ENCODE results near the gene PTPRN2. TPM values are rescaled to one million over a fixed set of nuclear protein-coding genes. Genes with fewer than 3 reads are reported as not detected.
"Not testable (repeated sequence)": the region's sequence is repeated elsewhere in the genome, so short reads cannot be mapped to it uniquely, and the experiment has no call there.

PTPRN2 gene
- polyA plus RNA-seq, 2 donors: 0.37 to 0.40 TPM

GRCh38 chr7:158524286-158524685 is 63.3 kb downstream of the PTPRN2 start:
- H3K36me3 ChIP-seq (ENCODE audit: control insufficient read depth in 2 of 2, insufficient read depth in 2 of 2, low read length in 1 of 2); H3K27me3 ChIP-seq (ENCODE audit: control insufficient read depth in 1 of 2, insufficient read depth in 2 of 2, low read length in 2 of 2); H3K9me3 ChIP-seq (ENCODE audit: control insufficient read depth in 2 of 2, insufficient read depth in 1 of 2, low read depth in 1 of 2, low read length in 1 of 2); H3K27ac ChIP-seq (ENCODE audit: low read depth in 2 of 2, low read length in 1 of 2); H3K4me1 ChIP-seq (ENCODE audit: control insufficient read depth in 2 of 2, insufficient read depth in 2 of 2, low read length in 1 of 2); H3K4me3 ChIP-seq (ENCODE audit: low read depth in 1 of 2, low read length in 2 of 2): not testable (repeated sequence)
- 60 to 69% methylated on average over 12 to 14 of the region's 14 CpGs for WGBS, 2 donors

- H3K4me1 ChIP-seq (ENCODE audit: control insufficient read depth in 2 of 2, insufficient read depth in 2 of 2, low read length in 1 of 2); H3K36me3 ChIP-seq (ENCODE audit: control insufficient read depth in 2 of 2, insufficient read depth in 2 of 2, low read length in 1 of 2); H3K27me3 ChIP-seq (ENCODE audit: control insufficient read depth in 1 of 2, insufficient read depth in 2 of 2, low read length in 2 of 2); H3K4me3 ChIP-seq (ENCODE audit: low read depth in 1 of 2, low read length in 2 of 2); H3K27ac ChIP-seq (ENCODE audit: low read depth in 2 of 2, low read length in 1 of 2); H3K9me3 ChIP-seq (ENCODE audit: control insufficient read depth in 2 of 2, insufficient read depth in 1 of 2, low read depth in 1 of 2, low read length in 1 of 2): not testable (repeated sequence)
- WGBS, 2 donors: 71 to 82% methylated on average over 5 to 8 of the region's 11 CpGs
Observed at GRCh38 chr7:158523877-158524276, 63.7 kb downstream of the PTPRN2 start.

GRCh38 chr7:158523165-158523856 is 64.3 kb downstream of the PTPRN2 start:
- H3K27me3 ChIP-seq (ENCODE audit: control insufficient read depth in 1 of 2, insufficient read depth in 2 of 2, low read length in 2 of 2); H3K9me3 ChIP-seq (ENCODE audit: control insufficient read depth in 2 of 2, insufficient read depth in 1 of 2, low read depth in 1 of 2, low read length in 1 of 2); H3K36me3 ChIP-seq (ENCODE audit: control insufficient read depth in 2 of 2, insufficient read depth in 2 of 2, low read length in 1 of 2); H3K4me1 ChIP-seq (ENCODE audit: control insufficient read depth in 2 of 2, insufficient read depth in 2 of 2, low read length in 1 of 2); H3K4me3 ChIP-seq (ENCODE audit: low read depth in 1 of 2, low read length in 2 of 2); H3K27ac ChIP-seq (ENCODE audit: low read depth in 2 of 2, low read length in 1 of 2): not testable (repeated sequence)
- WGBS, 2 donors: 91 to 93% methylated on average over 25 to 26 of the region's 26 CpGs

GRCh38 chr7:158521795-158522194 is 65.8 kb downstream of the PTPRN2 start:
- not testable (repeated sequence) for H3K27ac ChIP-seq (ENCODE audit: low read depth in 2 of 2, low read length in 1 of 2); H3K9me3 ChIP-seq (ENCODE audit: control insufficient read depth in 2 of 2, insufficient read depth in 1 of 2, low read depth in 1 of 2, low read length in 1 of 2); H3K4me1 ChIP-seq (ENCODE audit: control insufficient read depth in 2 of 2, insufficient read depth in 2 of 2, low read length in 1 of 2); H3K4me3 ChIP-seq (ENCODE audit: low read depth in 1 of 2, low read length in 2 of 2); H3K27me3 ChIP-seq (ENCODE audit: control insufficient read depth in 1 of 2, insufficient read depth in 2 of 2, low read length in 2 of 2); H3K36me3 ChIP-seq (ENCODE audit: control insufficient read depth in 2 of 2, insufficient read depth in 2 of 2, low read length in 1 of 2)
- WGBS, 2 donors: 83 to 84% methylated on average over 10 to 17 of the region's 18 CpGs

- no peak overlapping the region for H3K4me3 ChIP-seq (ENCODE audit: low read depth in 1 of 2, low read length in 2 of 2)
- H3K27ac ChIP-seq (ENCODE audit: low read depth in 2 of 2, low read length in 1 of 2): no peak overlapping the region
- H3K4me1 ChIP-seq (ENCODE audit: control insufficient read depth in 2 of 2, insufficient read depth in 2 of 2, low read length in 1 of 2): no peaks in the 10 kb centered on the region
- 85 to 86% methylated on average over 9 of the region's 9 CpGs for WGBS, 2 donors
- H3K9me3 ChIP-seq (ENCODE audit: control insufficient read depth in 2 of 2, insufficient read depth in 1 of 2, low read depth in 1 of 2, low read length in 1 of 2): no peaks in the 10 kb centered on the region
- H3K27me3 ChIP-seq (ENCODE audit: control insufficient read depth in 1 of 2, insufficient read depth in 2 of 2, low read length in 2 of 2): no peaks in the 10 kb centered on the region
- H3K36me3 ChIP-seq (ENCODE audit: control insufficient read depth in 2 of 2, insufficient read depth in 2 of 2, low read length in 1 of 2): no peaks in the 10 kb centered on the region
Observed at GRCh38 chr7:158520825-158521224, 66.8 kb downstream of the PTPRN2 start.

DNA sequence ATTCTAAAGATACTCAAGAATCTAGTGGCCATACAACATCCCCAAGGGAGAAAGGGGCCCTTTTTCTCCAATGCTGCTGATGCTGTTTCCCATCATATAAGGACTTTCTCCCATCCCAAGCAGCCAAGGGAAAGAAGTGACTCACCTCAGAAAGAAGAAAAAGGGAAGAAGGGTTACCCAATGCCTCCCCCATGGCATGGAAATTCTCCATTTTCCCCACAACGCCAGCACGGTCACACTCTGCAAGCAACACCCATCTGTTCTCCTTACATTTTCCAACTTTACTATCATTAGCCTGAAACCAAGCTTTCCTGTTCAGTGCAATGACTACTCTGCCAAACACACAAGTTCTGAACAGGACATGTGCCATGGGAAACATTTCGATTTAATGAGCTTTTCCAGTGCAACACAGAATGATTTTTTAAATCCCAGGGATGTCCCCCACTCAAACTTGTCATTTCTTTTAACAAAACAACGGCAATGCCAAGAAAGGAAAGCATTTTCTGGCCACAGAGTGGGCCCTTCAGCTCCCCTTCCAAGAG is 67.9 kb downstream of the PTPRN2 start:
- 69 to 74% methylated on average over 4 of the region's 4 CpGs for WGBS, 2 donors
- no peaks in the 10 kb centered on the region for H3K9me3 ChIP-seq (ENCODE audit: control insufficient read depth in 2 of 2, insufficient read depth in 1 of 2, low read depth in 1 of 2, low read length in 1 of 2)
- H3K36me3 ChIP-seq (ENCODE audit: control insufficient read depth in 2 of 2, insufficient read depth in 2 of 2, low read length in 1 of 2): no peaks in the 10 kb centered on the region

GRCh38 chr7:158518980-158519632 is 68.5 kb downstream of the PTPRN2 start:
- H3K36me3 ChIP-seq (ENCODE audit: control insufficient read depth in 2 of 2, insufficient read depth in 2 of 2, low read length in 1 of 2): no peaks in the 10 kb centered on the region
- 76 to 77% methylated on average over 7 of the region's 7 CpGs for WGBS, 2 donors
- H3K27me3 ChIP-seq (ENCODE audit: control insufficient read depth in 1 of 2, insufficient read depth in 2 of 2, low read length in 2 of 2): no peaks in the 10 kb centered on the region
- H3K4me1 ChIP-seq (ENCODE audit: control insufficient read depth in 2 of 2, insufficient read depth in 2 of 2, low read length in 1 of 2): no peaks in the 10 kb centered on the region
- H3K9me3 ChIP-seq (ENCODE audit: control insufficient read depth in 2 of 2, insufficient read depth in 1 of 2, low read depth in 1 of 2, low read length in 1 of 2): no peaks in the 10 kb centered on the region
- no peak overlapping the region for H3K4me3 ChIP-seq (ENCODE audit: low read depth in 1 of 2, low read length in 2 of 2)
- H3K27ac ChIP-seq (ENCODE audit: low read depth in 2 of 2, low read length in 1 of 2): no peak overlapping the region

More for the DNA sequence above, 67.9 kb downstream of the PTPRN2 start:
- H3K4me3 ChIP-seq (ENCODE audit: low read depth in 1 of 2, low read length in 2 of 2): no peak overlapping the region
- no peaks in the 10 kb centered on the region for H3K4me1 ChIP-seq (ENCODE audit: control insufficient read depth in 2 of 2, insufficient read depth in 2 of 2, low read length in 1 of 2)
- H3K27me3 ChIP-seq (ENCODE audit: control insufficient read depth in 1 of 2, insufficient read depth in 2 of 2, low read length in 2 of 2): no peaks in the 10 kb centered on the region
- H3K27ac ChIP-seq (ENCODE audit: low read depth in 2 of 2, low read length in 1 of 2): no peak overlapping the region

GRCh38 chr7:158517571-158517970 is 70.1 kb downstream of the PTPRN2 start:
- WGBS, 2 donors: 89 to 98% methylated on average over 4 of the region's 4 CpGs
- no peaks in the 10 kb centered on the region for H3K36me3 ChIP-seq (ENCODE audit: control insufficient read depth in 2 of 2, insufficient read depth in 2 of 2, low read length in 1 of 2)
- no peak overlapping the region for H3K27ac ChIP-seq (ENCODE audit: low read depth in 2 of 2, low read length in 1 of 2)
- H3K9me3 ChIP-seq (ENCODE audit: control insufficient read depth in 2 of 2, insufficient read depth in 1 of 2, low read depth in 1 of 2, low read length in 1 of 2): peaks cover 0 to 2% of the 10 kb centered on the region in 2 donors
- H3K27me3 ChIP-seq (ENCODE audit: control insufficient read depth in 1 of 2, insufficient read depth in 2 of 2, low read length in 2 of 2): no peaks in the 10 kb centered on the region
- H3K4me3 ChIP-seq (ENCODE audit: low read depth in 1 of 2, low read length in 2 of 2): no peak overlapping the region
- no peaks in the 10 kb centered on the region for H3K4me1 ChIP-seq (ENCODE audit: control insufficient read depth in 2 of 2, insufficient read depth in 2 of 2, low read length in 1 of 2)

- WGBS, 2 donors: 81 to 85% methylated on average over 6 to 11 of the region's 11 CpGs
- Histone ChIP-seq H3K4me1 (ENCODE audit: control insufficient read depth in 2 of 2, insufficient read depth in 2 of 2, low read length in 1 of 2) (no peaks in the 10 kb centered on the region), H3K9me3 (ENCODE audit: control insufficient read depth in 2 of 2, insufficient read depth in 1 of 2, low read depth in 1 of 2, low read length in 1 of 2) (peaks cover 2 to 7% of the 10 kb centered on the region in 2 donors), H3K36me3 (ENCODE audit: control insufficient read depth in 2 of 2, insufficient read depth in 2 of 2, low read length in 1 of 2) (no peaks in the 10 kb centered on the region), H3K4me3 (ENCODE audit: low read depth in 1 of 2, low read length in 2 of 2) (no peak overlapping the region), H3K27me3 (ENCODE audit: control insufficient read depth in 1 of 2, insufficient read depth in 2 of 2, low read length in 2 of 2) (no peaks in the 10 kb centered on the region), H3K27ac (ENCODE audit: low read depth in 2 of 2, low read length in 1 of 2) (no peak overlapping the region)
Observed at GRCh38 chr7:158517072-158517471, 70.6 kb downstream of the PTPRN2 start.

- no peaks in the 10 kb centered on the region for H3K36me3 ChIP-seq (ENCODE audit: control insufficient read depth in 2 of 2, insufficient read depth in 2 of 2, low read length in 1 of 2)
- no peaks in the 10 kb centered on the region for H3K27me3 ChIP-seq (ENCODE audit: control insufficient read depth in 1 of 2, insufficient read depth in 2 of 2, low read length in 2 of 2)
- WGBS, 2 donors: 87 to 90% methylated on average over 2 of the region's 2 CpGs
- no peak overlapping the region for H3K4me3 ChIP-seq (ENCODE audit: low read depth in 1 of 2, low read length in 2 of 2)
- H3K27ac ChIP-seq (ENCODE audit: low read depth in 2 of 2, low read length in 1 of 2): no peak overlapping the region
- peaks cover 8 to 10% of the 10 kb centered on the region in 2 donors for H3K9me3 ChIP-seq (ENCODE audit: control insufficient read depth in 2 of 2, insufficient read depth in 1 of 2, low read depth in 1 of 2, low read length in 1 of 2)
- H3K4me1 ChIP-seq (ENCODE audit: control insufficient read depth in 2 of 2, insufficient read depth in 2 of 2, low read length in 1 of 2): no peaks in the 10 kb centered on the region
Observed at GRCh38 chr7:158516524-158516923, 71.1 kb downstream of the PTPRN2 start.
